H9 (cell line): ENCODE data around the gene MILR1. TPM values are rescaled to one million over a fixed set of nuclear protein-coding genes. Genes with fewer than 3 reads are reported as not detected.

Experiments used
- DNase-seq: peaks from one replicate; pipeline ENCODE4 v3.0.0-alpha.2; 2017
- H2AFZ ChIP-seq: one replicate; pipeline ENCODE4 v1.6.1; 2013; ENCODE audit warnings: mild to moderate bottlenecking, low read length, control low read depth, moderate library complexity
- H2AK5ac ChIP-seq: 2 replicates; pipeline ENCODE4 v1.6.1; 2013; ENCODE audit warnings: low read length, control low read depth, mixed read lengths; ENCODE audit not compliant: insufficient read length
- H2BK120ac ChIP-seq: one replicate; pipeline ENCODE4 v1.6.1; 2013; ENCODE audit warnings: low read depth, mild to moderate bottlenecking, low read length, control low read depth, inconsistent platforms; ENCODE audit not compliant: poor library complexity, severe bottlenecking
- H2BK12ac ChIP-seq: 2 replicates; pipeline ENCODE4 v1.6.1; 2013; ENCODE audit warnings: low read length, control low read depth, mixed read lengths, low read depth; ENCODE audit not compliant: insufficient read length
- H2BK15ac ChIP-seq: 2 replicates; pipeline ENCODE4 v1.6.1; 2013; ENCODE audit warnings: low read depth, low read length, control low read depth
- H2BK20ac ChIP-seq: one replicate; pipeline ENCODE4 v1.6.1; 2013; ENCODE audit warnings: low read depth, mild to moderate bottlenecking, low read length, control low read depth, inconsistent platforms; ENCODE audit not compliant: poor library complexity, severe bottlenecking
- H2BK5ac ChIP-seq: 2 replicates; pipeline ENCODE4 v1.6.1; 2013; ENCODE audit warnings: low read length, control low read depth, mixed read lengths; ENCODE audit not compliant: insufficient read length
- H3K14ac ChIP-seq: 2 replicates; pipeline ENCODE4 v1.6.1; 2013; ENCODE audit warnings: low read length, control low read depth; ENCODE audit not compliant: insufficient read depth
- H3K18ac ChIP-seq: 2 replicates; pipeline ENCODE4 v1.6.1; 2013; ENCODE audit warnings: low read depth, mild to moderate bottlenecking, mixed read lengths, low read length, control low read depth; ENCODE audit not compliant: insufficient read length
- H3K23ac ChIP-seq: 2 replicates; pipeline ENCODE4 v1.6.1; 2013; ENCODE audit warnings: low read length, control low read depth, mixed read lengths, low read depth; ENCODE audit not compliant: insufficient read length
- H3K23me2 ChIP-seq: 2 replicates; pipeline ENCODE4 v1.6.1; 2013; ENCODE audit warnings: low read depth, mild to moderate bottlenecking, mixed read lengths, low read length, control low read depth; ENCODE audit not compliant: insufficient read length, poor library complexity, severe bottlenecking
- H3K27ac ChIP-seq: 2 replicates; pipeline ENCODE4 v1.5.1; 2013; ENCODE audit warnings: low read length, control low read depth, mixed read lengths, low read depth; ENCODE audit not compliant: insufficient read length
- H3K27me3 ChIP-seq: 2 replicates; pipeline ENCODE4 v1.6.1; 2013; ENCODE audit warnings: low read length, control low read depth, inconsistent platforms; ENCODE audit not compliant: insufficient read depth
- H3K4ac ChIP-seq: 2 replicates; pipeline ENCODE4 v1.6.1; 2013; ENCODE audit warnings: low read depth, mild to moderate bottlenecking, control low read depth, inconsistent platforms, low read length, moderate library complexity
- H3K4me1 ChIP-seq: 2 replicates; pipeline ENCODE4 v1.6.1; 2013; ENCODE audit warnings: low read length, control low read depth, inconsistent platforms; ENCODE audit not compliant: insufficient read depth
- H3K4me2 ChIP-seq: 2 replicates; pipeline ENCODE4 v1.6.1; 2013; ENCODE audit warnings: low read length, control low read depth, mixed read lengths; ENCODE audit not compliant: insufficient read length, insufficient read depth
- H3K56ac ChIP-seq: 2 replicates; pipeline ENCODE4 v1.6.1; 2013; ENCODE audit warnings: low read depth, mild to moderate bottlenecking, mixed read lengths, low read length, control low read depth; ENCODE audit not compliant: insufficient read length
- H3K79me1 ChIP-seq: 2 replicates; pipeline ENCODE4 v1.6.1; 2013; ENCODE audit warnings: low read depth, mild to moderate bottlenecking, moderate library complexity, low read length, control low read depth, inconsistent platforms; ENCODE audit not compliant: insufficient read depth, poor library complexity, severe bottlenecking
- H3K79me2 ChIP-seq: 2 replicates; pipeline ENCODE4 v1.6.1; 2013; ENCODE audit warnings: low read length, control low read depth, inconsistent platforms; ENCODE audit not compliant: insufficient read depth
- H3K9ac ChIP-seq: 2 replicates; pipeline ENCODE4 v1.6.1; 2013; ENCODE audit warnings: low read length, control low read depth, mixed read lengths; ENCODE audit not compliant: insufficient read length; ENCODE audit errors: extremely low read depth
- H3K9me3 ChIP-seq: one replicate; pipeline ENCODE4 v1.6.1; 2013; ENCODE audit warnings: low read depth, low read length, inconsistent platforms; ENCODE audit not compliant: control insufficient read depth
- H3T11ph ChIP-seq: one replicate; pipeline ENCODE4 v1.6.1; 2013; ENCODE audit warnings: mild to moderate bottlenecking, low read length, control low read depth, inconsistent platforms
- H4K20me1 ChIP-seq: one replicate; pipeline ENCODE4 v1.6.1; 2013; ENCODE audit not compliant: control insufficient read depth, insufficient read length, insufficient read depth
- H4K5ac ChIP-seq: 2 replicates; pipeline ENCODE4 v1.6.1; 2013; ENCODE audit warnings: low read depth, mild to moderate bottlenecking, mixed read lengths, low read length, control low read depth; ENCODE audit not compliant: insufficient read length
- H4K8ac ChIP-seq: replicated peaks from 2 replicates; pipeline ENCODE4 v1.6.1; 2013; ENCODE audit warnings: low read length, control low read depth, mixed read lengths, low read depth; ENCODE audit not compliant: insufficient read length
- H4K91ac ChIP-seq: 2 replicates; pipeline ENCODE4 v1.6.1; 2013; ENCODE audit warnings: low read depth, mild to moderate bottlenecking, moderate library complexity, mixed read lengths, low read length, control low read depth; ENCODE audit not compliant: insufficient read length
- H3K27ac Mint-ChIP-seq, 3 experiments: 2 replicates in 2 of 3; 3 replicates in 1 of 3; pipeline ENCODE4 v1.8.0; 2020 to 2021; ENCODE audit warnings: mixed read lengths in 3 of 3, mild to moderate bottlenecking in 1 of 3, moderate library complexity in 1 of 3
- H3K27me3 Mint-ChIP-seq: 2 replicates; pipeline ENCODE4 v1.8.0; 2021; ENCODE audit warnings: low read depth, mild to moderate bottlenecking, moderate library complexity, mixed read lengths
- H3K36me3 Mint-ChIP-seq, 3 experiments: 2 replicates in 2 of 3; 3 replicates in 1 of 3; pipeline ENCODE4 v1.8.0; 2020 to 2021; ENCODE audit warnings: low read depth in 3 of 3, mixed read lengths in 3 of 3; ENCODE audit not compliant: insufficient read depth in 1 of 3
- H3K4me1 Mint-ChIP-seq, 2 experiments: 2 replicates each; pipeline ENCODE4 v1.8.0; 2020; ENCODE audit warnings: mixed read lengths in 2 of 2
- H3K4me3 Mint-ChIP-seq, 2 experiments: 2 replicates in 1 of 2; 3 replicates in 1 of 2; pipeline ENCODE4 v1.8.0; 2020 to 2021; ENCODE audit warnings: mild to moderate bottlenecking in 2 of 2, mixed read lengths in 2 of 2, moderate library complexity in 1 of 2
- H3K9me3 Mint-ChIP-seq, 2 experiments: 2 replicates in 1 of 2; 3 replicates in 1 of 2; pipeline ENCODE4 v1.8.0; 2020; ENCODE audit warnings: mild to moderate bottlenecking in 2 of 2, mixed read lengths in 2 of 2, moderate library complexity in 1 of 2
- total RNA-seq: library from RNA; stranded (reverse); gene quantifications from 2 replicates; pipeline ENCODE4 v1.2.1, GENCODE V29; 2021
- TF ChIP-seq, protein P1 (sequence below): fragments of 200-600 bp; sonication (generic); conservative IDR thresholded peaks from 3 replicates; pipeline ENCODE4 v1.8.0; 2021; ENCODE audit warnings: antibody characterized with exemption, mild to moderate bottlenecking

Gene MILR1
- total RNA-seq, 1 experiment from 2014 or later = not detected

DNA sequence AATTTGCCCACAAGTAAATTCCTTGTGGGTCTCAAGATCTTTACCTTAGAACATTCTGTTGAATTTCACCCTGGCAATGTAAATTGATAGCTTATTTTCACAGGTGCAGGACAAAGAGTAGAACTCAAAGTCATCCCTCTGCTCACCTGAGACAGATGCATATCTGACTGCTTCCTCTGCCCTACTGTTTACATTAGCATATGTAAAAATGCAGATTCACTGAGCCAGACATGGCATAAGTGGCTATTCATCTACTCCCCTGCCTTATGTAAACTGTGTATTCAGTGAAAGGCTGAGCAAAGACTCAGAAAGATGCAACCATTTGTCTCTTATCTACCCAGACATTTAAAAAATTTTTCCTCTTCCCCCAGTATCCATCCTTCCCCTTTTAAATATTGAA, 22.3 kb upstream of the MILR1 start:
- no peak overlapping the region for H3K14ac ChIP-seq
- H3K4me2 ChIP-seq = no peak overlapping the region
- H3K36me3 Mint-ChIP-seq = peaks cover 11 to 18% (median 14%) of the 10 kb centered on the region in 3 experiments
- no peak overlapping the region for H3K56ac ChIP-seq
- H3K23ac ChIP-seq = no peak overlapping the region
- no peak overlapping the region for H2BK12ac ChIP-seq
- H3K79me2 ChIP-seq = no peaks in the 10 kb centered on the region
- peaks cover 9 to 10% of the 10 kb centered on the region in 2 experiments for H3K4me1 Mint-ChIP-seq
- H4K8ac ChIP-seq = no peak overlapping the region
- no peak overlapping the region for H3K4me3 Mint-ChIP-seq
- H3K18ac ChIP-seq = no peak overlapping the region
- H2BK15ac ChIP-seq = no peak overlapping the region
- H3K23me2 ChIP-seq = no peaks in the 10 kb centered on the region
- H2AFZ ChIP-seq = no peak overlapping the region
- H3K27ac Mint-ChIP-seq = no peak overlapping the region
- no peaks in the 10 kb centered on the region for H4K20me1 ChIP-seq
- H3K79me1 ChIP-seq = no peaks in the 10 kb centered on the region
- H3K9me3 Mint-ChIP-seq = peaks cover 21 to 32% of the 10 kb centered on the region in 2 experiments
- no peak overlapping the region for H2BK20ac ChIP-seq
- no peak overlapping the region for H2AK5ac ChIP-seq
- H2BK120ac ChIP-seq = no peak overlapping the region
- no peak overlapping the region for H4K5ac ChIP-seq
- H4K91ac ChIP-seq = no peak overlapping the region
- H3K27me3 Mint-ChIP-seq = peaks cover 3% of the 10 kb centered on the region; the same call in 1 of the 2 replicates
- H3K27ac ChIP-seq = no peak overlapping the region
- H3K9ac ChIP-seq = no peak overlapping the region
- TF ChIP-seq, protein P1, sequence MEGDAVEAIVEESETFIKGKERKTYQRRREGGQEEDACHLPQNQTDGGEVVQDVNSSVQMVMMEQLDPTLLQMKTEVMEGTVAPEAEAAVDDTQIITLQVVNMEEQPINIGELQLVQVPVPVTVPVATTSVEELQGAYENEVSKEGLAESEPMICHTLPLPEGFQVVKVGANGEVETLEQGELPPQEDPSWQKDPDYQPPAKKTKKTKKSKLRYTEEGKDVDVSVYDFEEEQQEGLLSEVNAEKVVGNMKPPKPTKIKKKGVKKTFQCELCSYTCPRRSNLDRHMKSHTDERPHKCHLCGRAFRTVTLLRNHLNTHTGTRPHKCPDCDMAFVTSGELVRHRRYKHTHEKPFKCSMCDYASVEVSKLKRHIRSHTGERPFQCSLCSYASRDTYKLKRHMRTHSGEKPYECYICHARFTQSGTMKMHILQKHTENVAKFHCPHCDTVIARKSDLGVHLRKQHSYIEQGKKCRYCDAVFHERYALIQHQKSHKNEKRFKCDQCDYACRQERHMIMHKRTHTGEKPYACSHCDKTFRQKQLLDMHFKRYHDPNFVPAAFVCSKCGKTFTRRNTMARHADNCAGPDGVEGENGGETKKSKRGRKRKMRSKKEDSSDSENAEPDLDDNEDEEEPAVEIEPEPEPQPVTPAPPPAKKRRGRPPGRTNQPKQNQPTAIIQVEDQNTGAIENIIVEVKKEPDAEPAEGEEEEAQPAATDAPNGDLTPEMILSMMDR = no peak
- H2BK5ac ChIP-seq = no peak overlapping the region
- no peak overlapping the region for H3K4ac ChIP-seq
- no peak overlapping the region for H3T11ph ChIP-seq
- no peaks in the 10 kb centered on the region for H3K27me3 ChIP-seq
- peaks cover 11% of the 10 kb centered on the region for H3K9me3 ChIP-seq
- no peaks in the 10 kb centered on the region for H3K4me1 ChIP-seq
- no peak for DNase-seq
